Panc1 (cell line): Measurements from ENCODE around the gene VAV3.

Source experiments
- CTCF ChIP-seq: fragments of 450-650 bp; IDR thresholded peaks from 2 replicates; pipeline ENCODE4 v1.5.1; 2017; ENCODE audit warnings: mild to moderate bottlenecking
- POLR2AphosphoS5 ChIP-seq: IDR thresholded peaks from 2 replicates; pipeline ENCODE4 v1.6.1; 2012; ENCODE audit warnings: mild to moderate bottlenecking, low read depth, low read length, moderate library complexity
- REST ChIP-seq, 2 experiments: IDR thresholded peaks; 2 replicates each; pipeline ENCODE4 v1.6.1; 2011 to 2012; ENCODE audit warnings: low read depth in 2 of 2, control low read depth in 1 of 2, low read length in 1 of 2, mild to moderate bottlenecking in 1 of 2, moderate library complexity in 1 of 2; ENCODE audit not compliant: insufficient read depth in 1 of 2
- SIN3A ChIP-seq: IDR thresholded peaks from 2 replicates; pipeline ENCODE4 v1.6.1; 2012; ENCODE audit warnings: low read depth, mild to moderate bottlenecking, low read length, moderate library complexity, borderline replicate concordance; ENCODE audit not compliant: insufficient read depth

DNA sequence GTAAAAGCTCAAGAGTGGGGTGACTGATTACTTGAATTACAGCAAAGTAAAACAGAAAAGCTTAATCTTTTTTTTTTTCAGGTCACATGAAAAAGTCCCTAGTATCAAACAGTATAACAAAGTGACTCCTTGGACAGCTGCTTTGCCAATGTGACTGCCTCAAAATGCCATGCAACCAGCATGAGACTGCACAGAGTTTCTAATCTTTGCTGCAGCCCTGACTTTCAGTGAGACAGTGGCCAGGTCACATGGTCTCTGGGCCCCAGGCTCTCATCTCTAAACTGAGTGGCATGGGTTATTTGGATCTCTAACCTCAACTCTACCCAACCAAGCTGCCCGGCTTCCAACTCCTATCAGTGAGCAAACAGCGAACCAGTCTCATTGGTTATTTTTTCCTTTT is 169.0 kb downstream of the VAV3 start:
- TF ChIP-seq REST (IDR thresholded peaks at IDR 0.05; ENCODE audit: insufficient read depth in 1 of 2, low read depth in 2 of 2, low read length in 1 of 2): no peak
- no peak for TF ChIP-seq POLR2AphosphoS5
- no peak for TF ChIP-seq CTCF
- TF ChIP-seq SIN3A: no peak
